ENCODE measurements around the gene RGS7BP.

- TF ChIP-seq, protein P1, sequence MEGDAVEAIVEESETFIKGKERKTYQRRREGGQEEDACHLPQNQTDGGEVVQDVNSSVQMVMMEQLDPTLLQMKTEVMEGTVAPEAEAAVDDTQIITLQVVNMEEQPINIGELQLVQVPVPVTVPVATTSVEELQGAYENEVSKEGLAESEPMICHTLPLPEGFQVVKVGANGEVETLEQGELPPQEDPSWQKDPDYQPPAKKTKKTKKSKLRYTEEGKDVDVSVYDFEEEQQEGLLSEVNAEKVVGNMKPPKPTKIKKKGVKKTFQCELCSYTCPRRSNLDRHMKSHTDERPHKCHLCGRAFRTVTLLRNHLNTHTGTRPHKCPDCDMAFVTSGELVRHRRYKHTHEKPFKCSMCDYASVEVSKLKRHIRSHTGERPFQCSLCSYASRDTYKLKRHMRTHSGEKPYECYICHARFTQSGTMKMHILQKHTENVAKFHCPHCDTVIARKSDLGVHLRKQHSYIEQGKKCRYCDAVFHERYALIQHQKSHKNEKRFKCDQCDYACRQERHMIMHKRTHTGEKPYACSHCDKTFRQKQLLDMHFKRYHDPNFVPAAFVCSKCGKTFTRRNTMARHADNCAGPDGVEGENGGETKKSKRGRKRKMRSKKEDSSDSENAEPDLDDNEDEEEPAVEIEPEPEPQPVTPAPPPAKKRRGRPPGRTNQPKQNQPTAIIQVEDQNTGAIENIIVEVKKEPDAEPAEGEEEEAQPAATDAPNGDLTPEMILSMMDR (IDR thresholded peaks at IDR 0.05; ENCODE audit: insufficient read depth, low read length), result no peak
- TF ChIP-seq POLR2AphosphoS5 (IDR thresholded peaks at IDR 0.05; ENCODE audit: low read depth) (no peak), GABPA (IDR thresholded peaks at IDR 0.05; ENCODE audit: low read depth) (no peak), SPI1 (IDR thresholded peaks at IDR 0.05; ENCODE audit: borderline replicate concordance, low read depth) (no peak)
- TF ChIP-seq, protein P2, sequence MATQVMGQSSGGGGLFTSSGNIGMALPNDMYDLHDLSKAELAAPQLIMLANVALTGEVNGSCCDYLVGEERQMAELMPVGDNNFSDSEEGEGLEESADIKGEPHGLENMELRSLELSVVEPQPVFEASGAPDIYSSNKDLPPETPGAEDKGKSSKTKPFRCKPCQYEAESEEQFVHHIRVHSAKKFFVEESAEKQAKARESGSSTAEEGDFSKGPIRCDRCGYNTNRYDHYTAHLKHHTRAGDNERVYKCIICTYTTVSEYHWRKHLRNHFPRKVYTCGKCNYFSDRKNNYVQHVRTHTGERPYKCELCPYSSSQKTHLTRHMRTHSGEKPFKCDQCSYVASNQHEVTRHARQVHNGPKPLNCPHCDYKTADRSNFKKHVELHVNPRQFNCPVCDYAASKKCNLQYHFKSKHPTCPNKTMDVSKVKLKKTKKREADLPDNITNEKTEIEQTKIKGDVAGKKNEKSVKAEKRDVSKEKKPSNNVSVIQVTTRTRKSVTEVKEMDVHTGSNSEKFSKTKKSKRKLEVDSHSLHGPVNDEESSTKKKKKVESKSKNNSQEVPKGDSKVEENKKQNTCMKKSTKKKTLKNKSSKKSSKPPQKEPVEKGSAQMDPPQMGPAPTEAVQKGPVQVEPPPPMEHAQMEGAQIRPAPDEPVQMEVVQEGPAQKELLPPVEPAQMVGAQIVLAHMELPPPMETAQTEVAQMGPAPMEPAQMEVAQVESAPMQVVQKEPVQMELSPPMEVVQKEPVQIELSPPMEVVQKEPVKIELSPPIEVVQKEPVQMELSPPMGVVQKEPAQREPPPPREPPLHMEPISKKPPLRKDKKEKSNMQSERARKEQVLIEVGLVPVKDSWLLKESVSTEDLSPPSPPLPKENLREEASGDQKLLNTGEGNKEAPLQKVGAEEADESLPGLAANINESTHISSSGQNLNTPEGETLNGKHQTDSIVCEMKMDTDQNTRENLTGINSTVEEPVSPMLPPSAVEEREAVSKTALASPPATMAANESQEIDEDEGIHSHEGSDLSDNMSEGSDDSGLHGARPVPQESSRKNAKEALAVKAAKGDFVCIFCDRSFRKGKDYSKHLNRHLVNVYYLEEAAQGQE (IDR thresholded peaks at IDR 0.05; ENCODE audit: insufficient replicate concordance, low read depth), result no peak
Observed at GRCh38 chr5:64625678-64626077, 119.9 kb downstream of the RGS7BP start.
